Fibroblast of mammary gland (primary cell): Measurements from ENCODE around the gene DLX5.

Experiments
- DNase-seq: peaks from one replicate; pipeline ENCODE4 v3.0.0-alpha.2; 2010; ENCODE audit warnings: low read depth
- H3K4me3 ChIP-seq: 2 replicates; pipeline ENCODE4 v1.5.1; 2011; ENCODE audit warnings: low read depth, mild to moderate bottlenecking, low read length, moderate library complexity; ENCODE audit not compliant: control insufficient read depth
- CTCF ChIP-seq: conservative IDR thresholded peaks from 2 replicates; pipeline ENCODE4 v1.5.1; 2011; ENCODE audit warnings: low read depth, low read length, inconsistent platforms; ENCODE audit not compliant: control insufficient read depth, insufficient read depth

DLX5 gene

DNA sequence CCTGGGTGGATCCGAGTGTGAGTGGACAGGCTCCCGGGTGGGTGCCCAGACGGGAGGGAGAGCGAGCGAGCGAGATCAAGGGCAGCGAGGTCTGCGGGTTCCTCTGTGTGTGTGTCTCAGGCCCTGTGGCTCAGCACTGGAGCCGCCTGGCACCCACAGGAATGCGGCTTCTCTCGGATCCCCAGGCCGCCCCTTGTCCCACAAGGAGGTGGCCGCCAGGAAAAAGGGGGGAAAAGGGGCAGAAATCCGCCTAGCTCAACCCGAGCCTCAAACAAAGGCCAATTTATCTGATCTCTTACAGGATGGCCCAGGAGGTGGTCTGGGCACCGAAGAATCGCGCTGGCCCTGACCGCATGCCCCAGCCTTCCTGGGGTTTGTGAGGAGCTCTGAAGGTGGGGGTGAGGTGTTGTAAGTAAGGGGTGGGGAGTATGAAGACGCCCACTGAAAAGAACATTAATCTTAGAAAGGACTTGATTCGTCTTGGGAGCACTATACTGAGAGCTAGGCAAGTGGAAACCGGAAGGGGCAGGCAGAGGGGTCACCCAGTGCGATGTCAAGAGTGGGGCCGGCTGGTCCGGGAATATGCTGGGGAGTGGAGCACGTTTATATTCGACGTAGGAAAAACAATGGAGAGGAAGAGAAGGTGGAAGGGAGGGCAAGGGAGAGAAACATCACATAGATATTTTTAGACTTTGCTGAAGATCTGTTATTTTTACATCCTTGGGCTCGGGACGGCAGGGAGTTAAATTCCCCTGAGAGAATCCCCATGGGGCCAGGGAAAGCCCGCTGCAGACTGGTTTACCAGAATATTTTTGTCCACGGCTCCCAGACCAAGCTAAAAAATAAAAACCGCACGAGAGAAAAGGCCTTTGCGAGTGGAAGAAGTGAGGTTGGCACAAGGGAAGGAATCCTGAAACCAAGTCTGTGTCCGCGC lies 7.2 kb downstream of the DLX5 start:
- TF ChIP-seq CTCF = no peak
- DNase-seq = no peak
- no peak overlapping the region for H3K4me3 ChIP-seq

- H3K4me3 ChIP-seq = no peak overlapping the region
- TF ChIP-seq CTCF = no peak
- no peak for DNase-seq
Observed at GRCh38 chr7:97016381-97017191, 8.0 kb downstream of the DLX5 start.

DNA sequence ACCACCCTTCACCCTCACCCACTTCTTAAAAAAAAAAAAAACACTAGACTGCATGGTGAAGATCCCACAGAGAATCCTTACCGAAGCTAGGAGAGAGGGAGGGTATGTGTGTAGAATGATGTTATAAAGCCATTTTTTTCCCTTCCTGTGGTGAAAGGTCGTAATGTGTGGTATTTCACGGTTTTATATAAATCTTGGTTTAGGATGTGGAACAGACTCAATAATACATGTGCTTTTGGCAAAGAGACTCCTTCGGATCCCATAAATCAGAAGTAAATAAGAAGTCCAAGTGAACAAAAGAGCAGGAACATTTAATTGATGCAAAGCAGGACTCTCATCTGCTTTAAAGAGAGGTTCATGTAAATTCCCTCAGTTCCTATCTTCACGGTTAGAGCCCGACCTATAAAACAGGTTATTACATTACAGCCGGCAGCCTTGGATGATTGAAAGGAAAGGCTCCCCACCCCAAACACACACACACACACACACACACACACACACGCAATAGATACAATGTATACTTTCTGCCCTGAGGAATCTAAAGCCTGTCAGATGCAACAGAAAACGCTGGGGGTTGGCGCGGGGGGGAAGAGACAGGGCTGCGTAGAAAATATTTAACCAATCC lies 8.8 kb downstream of the DLX5 start:
- H3K4me3 ChIP-seq = no peak overlapping the region
- no peak for TF ChIP-seq CTCF
- DNase-seq = no peak

GRCh38 chr7:97015279-97015678 lies 9.4 kb downstream of the DLX5 start:
- no peak for DNase-seq
- H3K4me3 ChIP-seq = no peak overlapping the region
- no peak for TF ChIP-seq CTCF

DNA sequence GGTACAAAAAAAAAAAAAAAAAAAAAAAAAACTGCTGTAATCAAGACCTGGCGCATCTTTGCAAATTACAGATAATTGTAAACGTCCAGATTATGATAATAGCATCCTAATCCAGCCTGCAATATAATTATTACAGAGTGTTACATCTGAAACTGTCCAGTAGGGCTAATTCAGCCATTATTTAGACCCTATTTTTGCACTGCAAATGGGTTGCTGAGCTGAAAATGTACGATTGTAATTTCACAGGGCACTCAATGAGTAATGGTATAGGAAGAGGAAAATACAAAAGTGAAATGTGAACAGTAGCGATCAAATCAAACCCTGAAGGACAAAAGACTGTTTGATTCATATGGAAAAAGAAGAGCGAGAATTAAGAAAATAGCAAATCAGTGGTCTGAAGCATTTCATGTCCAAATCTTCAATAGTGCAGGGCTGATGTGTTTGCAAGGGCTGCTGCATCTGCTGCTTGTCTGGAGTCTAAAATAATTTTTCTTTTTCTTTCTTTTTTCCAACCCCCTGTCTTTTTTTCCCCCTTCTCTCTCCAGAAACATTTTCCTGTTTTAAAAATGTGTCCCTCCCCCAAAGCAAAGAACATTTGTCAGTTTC lies 10.4 kb downstream of the DLX5 start:
- H3K4me3 ChIP-seq = no peak overlapping the region
- no peak for DNase-seq
- no peak for TF ChIP-seq CTCF

DNA sequence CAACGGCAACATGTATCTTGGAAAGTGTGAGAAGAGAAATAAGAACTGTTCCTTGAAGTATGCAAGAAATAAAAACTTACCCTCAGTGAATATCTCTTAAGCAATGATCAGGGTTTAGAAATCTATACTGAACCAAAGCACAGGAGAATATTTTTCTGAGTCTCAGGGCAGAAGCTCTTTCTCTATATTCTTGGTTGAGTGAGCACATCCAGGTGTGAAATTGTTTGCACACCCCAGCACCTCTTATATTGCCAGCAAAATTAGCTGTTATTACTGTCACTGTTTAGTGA lies 10.8 kb downstream of the DLX5 start:
- DNase-seq = no peak
- H3K4me3 ChIP-seq = no peak overlapping the region
- TF ChIP-seq CTCF = no peak
